Hypothalamus (tissue), 51 donors: Measurements from ENCODE around the gene ARID4B.
"Not testable (repeated sequence)": the region's sequence is repeated elsewhere in the genome, so short reads cannot be mapped to it uniquely, and the experiment has no call there.

ENCODE experiments used
- DNase-seq, 51 donors: peaks; one replicate each; lab custom pipeline; 2025; lab: John Stamatoyannopoulos, UW

ARID4B gene

GRCh38 chr1:235330918-235331285 is 2.9 kb upstream of the ARID4B start:
- no peak for DNase-seq

GRCh38 chr1:235329139-235329902 is 1.3 kb upstream of the ARID4B start:
- peak in 21 of 51 donors; percentile 4 to 61 (median 37) for DNase-seq

- peak; percentile 91 to 100 (median 98) for DNase-seq
These were observed 526 bp upstream of the ARID4B start, which contains the start of gene GGPS1 for GRCh38 chr1:235328271-235329138. GGPS1 (plus strand) TSS chr1:235328570; CDS start chr1:235335265, 6,695 bp downstream.

GRCh38 chr1:235326719-235327558 is 1.0 kb downstream of the ARID4B start:
- DNase-seq: peak in 28 of 51 donors; percentile 10 to 66 (median 34)

GRCh38 chr1:235325854-235326253 is 2.1 kb downstream of the ARID4B start:
- no peak for DNase-seq

GRCh38 chr1:235325139-235325538 is 2.8 kb downstream of the ARID4B start:
- DNase-seq: no peak

GRCh38 chr1:235324296-235324695 is 3.7 kb downstream of the ARID4B start:
- DNase-seq: no peak

GRCh38 chr1:235320521-235321179 is 7.3 kb downstream of the ARID4B start:
- no peak for DNase-seq

GRCh38 chr1:235319255-235319654 is 8.7 kb downstream of the ARID4B start:
- DNase-seq: no peak

- DNase-seq: no peak
These were observed 10.8 kb downstream of the ARID4B start for GRCh38 chr1:235317168-235317567.

GRCh38 chr1:235315735-235316134 is 12.2 kb downstream of the ARID4B start:
- no peak for DNase-seq

GRCh38 chr1:235315173-235315572 is 12.8 kb downstream of the ARID4B start:
- DNase-seq: no peak

- no peak for DNase-seq
These were observed 13.9 kb downstream of the ARID4B start for GRCh38 chr1:235313931-235314678.

GRCh38 chr1:235313262-235313661 is 14.7 kb downstream of the ARID4B start:
- no peak for DNase-seq

GRCh38 chr1:235309206-235309605 is 18.8 kb downstream of the ARID4B start:
- not testable (repeated sequence) for DNase-seq

- DNase-seq: no peak
These were observed 20.5 kb downstream of the ARID4B start for GRCh38 chr1:235307158-235308124.

GRCh38 chr1:235304549-235305451 is 23.2 kb downstream of the ARID4B start:
- DNase-seq: no peak
